ENCODE data around the gene ZNF792. TPM values are rescaled to one million over a fixed set of nuclear protein-coding genes. Genes with fewer than 3 reads are reported as not detected.

ZNF792 gene
- total RNA-seq (2022; extraction: Qiagen RNA extraction; ENCODE audit: low read depth): 1.3 to 2.2 TPM (median 2.1 TPM) in 5 replicates

DNA sequence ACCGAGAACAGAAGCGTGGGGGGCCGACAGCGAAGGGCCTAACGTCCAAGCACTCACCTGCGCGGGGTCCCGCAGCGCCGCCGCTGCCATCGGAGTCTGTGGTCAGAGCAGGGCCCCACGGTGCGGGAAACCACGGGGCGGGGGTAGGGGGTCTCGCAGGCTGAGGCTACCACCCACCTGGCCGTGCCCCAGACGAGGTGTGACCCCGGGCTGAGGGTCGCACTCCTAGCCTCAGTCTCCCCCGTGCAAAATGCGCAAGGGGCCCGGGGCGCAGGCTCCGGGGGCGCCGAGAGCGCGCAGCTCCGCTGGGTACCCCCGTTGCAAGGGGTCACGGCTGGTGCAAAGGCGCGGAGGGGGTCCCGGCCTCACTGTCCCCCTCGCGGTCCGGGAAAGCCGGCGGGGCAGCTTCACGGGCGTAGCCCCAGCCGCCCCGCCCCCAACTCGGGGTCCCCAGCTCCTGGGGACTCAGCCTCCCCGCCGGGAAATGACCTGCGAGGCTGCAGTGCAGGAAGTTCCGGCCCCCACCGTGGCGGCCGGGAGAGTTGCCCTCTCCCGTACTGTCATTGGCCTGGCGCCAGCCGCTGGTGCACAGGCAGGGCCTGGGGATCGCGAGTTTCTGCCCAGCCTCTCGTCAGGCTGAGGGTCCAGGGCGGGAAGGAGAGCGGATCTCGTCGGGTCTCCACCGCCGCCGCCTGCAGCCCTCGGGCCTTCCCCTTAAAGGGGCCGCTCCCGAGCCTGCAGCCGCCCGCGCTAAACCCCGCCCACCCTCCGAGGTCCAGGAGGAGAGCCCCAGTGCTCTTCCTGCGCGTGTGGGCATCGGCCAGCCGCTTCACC, at the start of gene ZNF792:
Gene ZNF792 (minus strand): TSS at position 657 of the 834 bp plus-strand sequence. CDS start 567 bp downstream, at position 90.

DNA sequence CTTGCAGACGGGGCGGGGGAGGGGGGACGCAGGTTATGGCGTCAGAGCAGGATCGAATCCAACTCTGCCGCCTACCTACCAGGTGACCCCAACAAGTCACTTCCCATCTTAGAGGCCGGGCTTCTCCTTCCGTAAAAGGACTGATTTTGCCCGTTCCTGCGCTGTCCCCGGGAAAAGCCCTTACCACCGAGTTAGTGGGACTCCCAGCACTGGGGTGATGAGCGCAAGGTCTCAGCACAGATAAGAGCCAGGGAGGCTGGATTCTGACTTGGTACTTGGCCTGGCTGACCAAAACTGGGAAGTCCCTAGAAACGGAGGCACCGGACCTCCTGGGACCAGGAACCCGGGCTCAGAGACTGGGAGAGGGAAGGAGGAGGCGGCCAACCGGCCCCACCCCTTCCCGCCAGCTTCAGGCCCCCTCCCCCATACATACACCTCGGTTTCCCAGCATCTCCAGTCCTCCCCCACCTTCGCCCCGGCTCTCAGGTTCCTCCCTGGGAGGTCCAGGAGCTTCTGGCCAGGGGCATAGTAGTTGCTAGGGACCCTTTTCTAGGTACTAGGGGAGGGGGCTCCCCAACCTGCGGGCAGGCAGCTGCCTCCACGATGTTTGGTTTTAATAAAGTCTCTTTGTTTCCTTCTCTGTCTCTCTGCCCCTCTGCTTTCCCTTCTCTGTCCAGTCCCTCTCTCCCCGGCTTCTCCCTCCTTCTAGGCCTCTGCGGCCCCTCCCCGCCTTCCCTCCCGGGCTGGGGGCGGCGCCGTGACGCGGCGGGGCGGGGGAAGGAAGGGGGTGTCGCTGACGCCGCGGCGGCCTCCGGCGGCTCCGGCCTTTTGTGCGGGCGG, 35.7 kb upstream of the ZNF792 start, which contains the start of gene GRAMD1A:
Gene GRAMD1A (plus strand): TSS at position 826 of the 840 bp plus-strand sequence. CDS start 156 bp downstream, outside the sequence.

DNA sequence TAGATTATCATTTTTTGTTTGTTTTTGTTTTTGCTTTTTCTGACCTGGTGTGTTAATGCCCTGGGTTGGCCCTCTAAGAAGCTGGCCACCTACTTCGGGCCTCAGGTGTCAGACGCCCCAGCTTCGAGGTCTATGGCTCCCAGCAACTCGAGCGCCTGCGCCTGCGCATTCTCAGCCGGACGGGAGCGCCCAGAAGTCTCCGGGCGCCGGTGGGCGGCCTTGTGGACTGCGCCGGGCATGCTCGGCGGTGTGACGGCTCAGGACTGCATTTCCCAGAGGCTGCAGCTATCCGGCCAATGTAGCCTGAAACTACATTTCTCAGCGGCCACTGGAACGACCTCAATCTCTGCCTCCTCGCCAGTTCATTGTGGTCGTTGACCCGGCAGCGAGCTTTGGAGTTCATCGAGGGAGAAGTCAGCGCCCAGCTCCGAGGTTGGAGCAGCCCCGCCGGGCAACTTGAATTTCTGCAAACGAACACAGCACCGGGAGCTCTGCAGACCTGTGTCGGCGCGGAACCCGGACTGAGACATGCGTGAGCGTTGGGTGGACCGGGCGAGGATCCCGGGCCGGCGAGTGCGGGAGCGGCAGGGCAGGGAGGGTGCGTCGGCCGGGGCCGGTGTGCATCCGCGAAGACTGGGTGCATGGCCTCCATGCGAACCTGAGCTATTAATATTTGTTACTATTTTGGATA, 37.2 kb downstream of the ZNF792 start, which contains the start of gene ZNF30:
Gene ZNF30 (plus strand): TSS at position 219 of the 691 bp plus-strand sequence. CDS start 3,045 bp downstream, outside the sequence.

Other genes starting within 250 kb of the ZNF792 start
- gene ZNF181, start 230.0 kb downstream of the ZNF792 start, total RNA-seq (2022; extraction: Qiagen RNA extraction; ENCODE audit: low read depth): 6.9 to 12.8 TPM (median 10.7 TPM) in 5 replicates
- gene ZNF599, start 191.0 kb downstream of the ZNF792 start, total RNA-seq (2022; extraction: Qiagen RNA extraction; ENCODE audit: low read depth): 1.9 to 3.9 TPM (median 2.4 TPM) in 5 replicates
- gene ZNF30, start 37.3 kb downstream of the ZNF792 start, total RNA-seq (2022; extraction: Qiagen RNA extraction; ENCODE audit: low read depth): 5.0 to 7.2 TPM (median 5.4 TPM) in 5 replicates
- gene GRAMD1A, start 36.1 kb upstream of the ZNF792 start, total RNA-seq (2022; extraction: Qiagen RNA extraction; ENCODE audit: low read depth): 127 to 167 TPM (median 165 TPM) in 5 replicates
- 15.3 to 20.9 TPM (median 20.5 TPM) in 5 replicates for gene SCN1B, start 66.2 kb upstream of the ZNF792 start, total RNA-seq (2022; extraction: Qiagen RNA extraction; ENCODE audit: low read depth)
- 0.15 to 0.23 TPM in 2 of 5 replicates, not detected in the others for gene HPN, start 77.5 kb upstream of the ZNF792 start, total RNA-seq (2022; extraction: Qiagen RNA extraction; ENCODE audit: low read depth)
- 0.39 to 0.46 TPM (median 0.42 TPM) in 3 of 5 replicates, not detected in the others for gene FXYD3, start 151.6 kb upstream of the ZNF792 start, total RNA-seq (2022; extraction: Qiagen RNA extraction; ENCODE audit: low read depth)
- 0.13 to 0.30 TPM (median 0.21 TPM) in 4 of 5 replicates, not detected in the other for gene LGI4, start 170.8 kb upstream of the ZNF792 start, total RNA-seq (2022; extraction: Qiagen RNA extraction; ENCODE audit: low read depth)
- gene FXYD1, start 174.6 kb upstream of the ZNF792 start, total RNA-seq (2022; extraction: Qiagen RNA extraction; ENCODE audit: low read depth): 0.39 to 0.57 TPM in 2 of 5 replicates, not detected in the others
- gene FXYD7, start 179.0 kb upstream of the ZNF792 start, total RNA-seq (2022; extraction: Qiagen RNA extraction; ENCODE audit: low read depth): 0.31 to 0.40 TPM in 2 of 5 replicates, not detected in the others
- gene FXYD5, start 190.5 kb upstream of the ZNF792 start, total RNA-seq (2022; extraction: Qiagen RNA extraction; ENCODE audit: low read depth): 193 to 218 TPM (median 210 TPM) in 5 replicates